Stromal cell of bone marrow (primary cell): ENCODE measurements around the gene FMN1.

Source experiments
- DNase-seq: peaks from one replicate; pipeline ENCODE4 v3.0.0-alpha.2; 2012; ENCODE audit warnings: low read depth

Gene FMN1

GRCh38 chr15:33016405-33017024, 178.0 kb downstream of the FMN1 start:
- no peak for DNase-seq

GRCh38 chr15:33014586-33014985, 179.9 kb downstream of the FMN1 start:
- no peak for DNase-seq

- DNase-seq, result peak; percentile 51
Measured at GRCh38 chr15:33013827-33014445, 180.6 kb downstream of the FMN1 start.

- no peak for DNase-seq
Measured at GRCh38 chr15:33011976-33012375, 182.5 kb downstream of the FMN1 start.

DNA sequence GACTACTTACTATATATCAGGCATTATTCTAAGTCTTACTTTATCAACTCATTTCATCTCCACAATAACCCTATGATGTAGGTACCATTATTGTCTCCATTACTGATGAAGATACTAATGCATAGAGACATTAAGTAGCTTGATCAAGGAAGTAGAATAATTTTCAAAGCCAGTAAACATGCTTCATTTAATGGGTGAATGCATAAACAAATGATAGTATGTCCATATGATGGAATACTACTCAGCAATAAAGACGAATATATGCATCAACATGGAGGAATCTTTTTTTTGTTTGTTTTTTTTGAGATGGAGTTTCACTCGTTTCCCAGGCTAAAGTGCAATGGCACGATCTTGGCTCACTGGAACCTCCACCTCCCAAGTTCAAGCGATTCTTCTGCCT, 184.9 kb downstream of the FMN1 start:
- no peak for DNase-seq

DNA sequence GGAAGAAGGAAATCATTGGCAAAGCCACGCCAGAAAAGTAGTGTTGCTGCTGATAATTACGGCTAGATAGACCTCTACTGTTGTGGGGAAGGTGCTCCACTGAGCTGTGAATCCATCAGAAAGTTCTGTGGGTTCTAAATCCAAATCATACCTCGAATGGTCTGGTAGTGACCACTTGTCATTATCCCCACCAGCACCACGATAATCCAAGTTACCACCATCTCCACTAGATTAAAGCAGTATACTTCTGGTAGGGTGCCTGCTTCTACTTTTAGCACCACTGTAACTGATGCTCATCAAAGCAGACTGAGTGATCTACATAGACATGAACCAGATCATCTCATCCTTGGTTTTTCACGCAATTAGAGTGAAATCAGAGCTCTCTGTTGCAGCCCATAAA, 185.5 kb downstream of the FMN1 start:
- DNase-seq, result no peak

DNA sequence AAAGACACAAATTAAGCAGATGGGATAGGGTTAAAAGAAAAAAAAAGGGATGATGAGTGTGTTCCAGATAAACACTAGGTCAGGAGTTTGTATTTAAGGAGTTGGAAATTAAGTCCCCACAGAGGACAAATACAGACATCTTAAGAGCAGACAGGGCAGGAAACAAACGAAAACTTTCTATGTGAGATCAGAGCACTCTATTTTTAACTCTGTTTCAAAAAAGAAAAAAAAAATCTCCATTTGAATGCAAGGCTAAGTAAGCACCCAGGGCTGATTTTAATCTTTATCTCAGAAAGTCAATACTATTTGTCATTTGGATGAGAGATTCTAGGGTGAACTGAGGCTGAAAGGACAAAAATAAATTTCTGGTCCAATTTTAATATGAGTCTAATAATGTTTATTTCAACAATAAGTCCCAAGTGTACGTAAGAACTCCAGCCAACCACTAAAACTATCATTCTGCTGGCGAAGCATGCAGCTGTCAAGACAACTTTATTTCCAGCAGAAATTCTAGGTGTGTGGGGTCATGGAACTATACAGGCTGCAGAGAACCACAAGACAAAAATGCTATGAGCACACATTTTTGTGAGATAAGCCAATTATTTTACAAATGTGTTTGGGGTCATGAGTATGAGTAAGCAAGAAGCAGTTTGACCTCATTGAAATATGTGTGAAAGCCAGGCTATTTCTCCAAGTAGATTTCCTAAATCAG, 186.1 kb downstream of the FMN1 start:
- DNase-seq, result no peak

GRCh38 chr15:33007303-33007855, 187.1 kb downstream of the FMN1 start:
- peak; percentile 42 for DNase-seq

- DNase-seq, result no peak
Measured at GRCh38 chr15:33005582-33005981, 188.9 kb downstream of the FMN1 start.

DNA sequence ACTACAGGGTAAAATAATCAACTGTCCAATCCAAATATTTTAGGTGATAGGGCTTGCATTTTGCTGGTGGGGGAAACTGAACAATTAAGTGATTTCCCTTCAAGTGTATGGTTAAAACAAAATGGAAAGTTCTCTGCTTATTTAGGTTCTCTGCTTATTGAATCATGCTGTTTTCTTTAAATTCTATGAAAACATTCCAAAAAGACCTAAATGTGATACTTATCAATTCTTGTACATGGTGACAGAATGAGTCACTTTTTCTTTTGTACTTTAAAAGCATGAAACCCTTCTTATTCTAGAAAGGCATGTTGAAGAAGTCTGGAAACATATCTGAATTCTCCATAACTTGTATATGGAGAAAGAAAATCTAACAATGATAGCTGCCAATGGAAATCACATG, 192.6 kb downstream of the FMN1 start:
- DNase-seq, result no peak

DNA sequence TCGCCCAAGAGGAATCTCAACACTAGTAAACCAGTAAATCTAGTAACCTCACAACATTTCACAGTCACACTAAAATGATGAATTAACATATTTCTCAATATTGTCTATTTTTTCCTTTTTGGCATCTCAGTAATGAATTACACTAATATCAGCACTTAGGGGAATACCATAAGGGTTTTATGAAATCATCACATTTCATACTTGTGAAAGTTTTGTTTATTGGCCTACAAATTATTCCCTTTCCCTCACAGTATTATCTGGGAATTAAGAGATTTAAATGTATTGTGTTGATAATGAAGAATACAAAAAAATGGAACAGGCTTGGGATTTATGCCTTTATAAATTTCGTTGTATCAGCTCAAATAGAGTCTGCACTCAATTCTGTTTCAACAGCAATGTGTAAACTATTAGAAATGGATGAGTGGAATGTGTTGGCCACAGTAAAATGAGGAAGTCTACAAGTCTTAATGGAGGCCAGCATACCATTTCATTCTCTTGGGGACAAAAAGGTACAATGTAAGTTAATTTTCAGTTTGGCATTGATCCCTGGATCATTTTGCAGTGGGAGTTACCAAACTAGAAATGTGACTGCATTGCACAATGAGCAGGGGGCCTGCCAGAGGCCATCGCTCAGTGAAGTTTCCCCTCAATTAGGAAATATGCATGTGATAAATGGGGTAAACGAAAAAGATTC, 195.4 kb downstream of the FMN1 start:
- no peak for DNase-seq

DNA sequence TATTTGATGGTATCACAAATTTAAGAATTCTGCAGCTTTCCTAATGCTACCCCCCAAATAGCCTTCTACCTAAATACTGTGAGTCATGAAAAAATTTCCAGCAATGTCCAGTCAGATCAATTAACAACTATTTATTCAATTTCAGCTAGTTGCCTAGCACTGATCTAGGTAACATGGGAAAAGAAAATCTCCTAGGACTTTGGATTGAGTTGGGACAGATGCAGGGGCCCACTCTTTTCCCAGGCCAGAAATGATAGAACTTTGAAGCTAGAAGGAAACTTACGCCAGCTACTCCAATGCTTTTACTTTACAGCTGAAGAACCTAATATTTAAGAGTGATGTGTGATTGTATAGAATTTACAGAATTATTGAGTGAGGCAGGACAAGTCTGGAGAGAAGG, 196.3 kb downstream of the FMN1 start:
- no peak for DNase-seq

DNA sequence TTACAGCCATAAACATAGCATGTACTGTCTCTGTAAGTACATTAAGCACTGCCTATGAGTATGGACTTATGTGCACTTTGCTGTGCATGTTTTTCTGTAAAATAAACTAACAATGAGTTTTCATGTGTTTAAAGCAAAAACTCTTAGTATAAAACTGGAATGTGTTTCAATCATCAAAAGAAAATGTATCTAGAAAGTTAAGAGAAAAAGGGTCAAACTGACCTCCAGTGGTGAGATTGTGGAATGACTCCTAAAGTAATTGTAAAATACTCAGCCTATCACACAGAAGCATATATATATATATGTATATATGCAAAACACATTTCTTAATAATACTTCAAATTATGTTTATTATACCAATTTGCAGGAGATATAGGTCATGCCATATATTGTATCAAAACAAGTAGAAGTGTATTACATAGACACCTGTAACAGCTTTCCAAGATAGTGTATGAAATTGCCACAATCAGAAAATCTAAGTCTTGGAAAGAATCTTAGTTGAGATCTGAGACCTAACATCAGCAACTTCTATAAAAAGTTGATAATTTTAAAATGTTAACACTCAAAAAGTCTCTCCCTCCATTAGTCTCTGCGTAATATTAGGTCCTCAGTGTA, 199.6 kb downstream of the FMN1 start:
- peak; percentile 29 for DNase-seq

GRCh38 chr15:32993285-32993684, 201.2 kb downstream of the FMN1 start:
- DNase-seq, result no peak

GRCh38 chr15:32991619-32992111, 202.8 kb downstream of the FMN1 start:
- no peak for DNase-seq

GRCh38 chr15:32990071-32990470, 204.4 kb downstream of the FMN1 start:
- no peak for DNase-seq

GRCh38 chr15:32987067-32987466, 207.4 kb downstream of the FMN1 start:
- no peak for DNase-seq

- DNase-seq, result no peak
Measured at GRCh38 chr15:32986147-32986546, 208.4 kb downstream of the FMN1 start.

DNA sequence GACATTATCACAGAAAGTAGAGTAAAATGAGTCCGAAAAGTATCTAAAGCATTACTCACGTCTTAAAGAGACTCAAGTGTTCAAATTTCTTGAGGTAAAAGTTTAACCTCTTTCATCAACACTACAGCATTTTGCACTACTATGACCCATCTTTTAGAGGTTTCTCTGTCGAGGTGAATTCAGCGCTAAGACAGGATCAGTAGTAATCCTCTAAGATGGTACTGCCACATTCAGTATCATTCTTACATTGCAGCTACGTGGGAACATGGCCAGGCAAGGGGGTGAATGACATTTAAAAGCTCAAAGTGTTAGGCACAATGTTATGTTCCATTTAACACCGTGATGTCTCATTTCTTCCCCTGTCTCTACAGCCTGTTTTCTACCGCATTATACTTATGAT, 210.8 kb downstream of the FMN1 start:
- DNase-seq, result no peak

DNA sequence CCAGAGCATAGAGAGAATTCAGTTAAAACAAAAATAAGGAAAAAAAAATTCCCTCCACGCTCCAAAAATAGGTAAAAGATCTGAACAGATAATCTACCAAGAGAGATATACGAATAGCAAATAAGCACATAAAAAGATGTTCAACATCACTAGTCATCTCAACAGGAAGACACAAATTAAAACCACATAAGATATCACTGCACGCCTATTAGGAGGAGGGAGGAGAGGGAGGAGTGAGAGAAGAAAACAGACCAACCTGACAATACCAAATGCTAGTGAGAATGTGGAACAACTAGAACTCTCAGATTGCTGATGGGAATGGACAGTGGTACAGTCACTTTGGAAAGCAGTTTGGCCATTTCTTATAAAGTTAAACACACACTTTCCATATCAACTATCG, 212.5 kb downstream of the FMN1 start:
- DNase-seq, result no peak

DNA sequence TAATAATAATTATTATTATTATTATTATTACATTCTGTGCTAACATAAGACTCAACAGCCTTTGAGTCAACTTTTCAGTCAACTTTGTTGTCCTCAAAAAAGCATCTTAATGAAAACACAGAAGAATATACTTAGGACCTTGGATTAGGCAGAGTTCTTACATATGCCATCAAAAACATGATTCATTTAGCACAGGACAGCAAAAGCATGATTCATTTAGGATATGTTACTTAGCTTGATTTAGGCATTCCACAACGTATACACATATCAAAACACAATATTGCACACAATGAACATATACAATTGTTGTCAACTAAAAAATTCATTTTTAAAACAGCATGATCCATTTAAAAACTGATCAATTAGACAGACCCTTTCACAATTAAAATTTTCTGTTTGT, 213.0 kb downstream of the FMN1 start:
- no peak for DNase-seq

DNA sequence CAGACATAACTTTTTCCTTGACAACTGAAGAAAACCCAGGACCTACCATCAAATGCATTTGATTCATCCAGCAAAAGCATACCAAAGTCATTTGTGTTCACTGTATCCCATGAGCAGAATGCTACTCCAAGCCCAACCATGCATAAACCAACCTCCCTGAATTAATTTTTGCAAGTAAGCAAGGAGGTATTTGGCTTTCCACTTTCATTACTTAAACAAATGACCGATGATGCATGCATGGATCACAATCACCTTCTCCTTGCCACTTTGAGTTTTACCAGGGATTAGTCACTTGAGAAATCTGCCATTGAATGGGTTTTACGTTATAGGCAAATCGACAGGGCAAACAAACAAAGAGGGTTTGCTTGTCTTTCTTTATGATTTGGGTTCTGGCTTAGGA, 214.8 kb downstream of the FMN1 start:
- DNase-seq, result peak; percentile 87
